H1 (cell line): ENCODE measurements around the gene SH2D4B. TPM values are rescaled to one million over a fixed set of nuclear protein-coding genes. Genes with fewer than 3 reads are reported as not detected.

ENCODE experiments used
- CTCF ChIA-PET: fragments of 300-600 bp; sonication (Branson Sonifier 250); formaldehyde crosslinking; loops from one replicate; lab custom pipeline; 2021; ENCODE audit not compliant: partially characterized antibody; lab: Charles Lee
- POLR2A ChIA-PET: fragments of 300-600 bp; sonication (Branson Sonifier 250); formaldehyde crosslinking; loops from one replicate; lab custom pipeline; 2021; ENCODE audit warnings: inconsistent platforms; ENCODE audit not compliant: partially characterized antibody; lab: Charles Lee
- DNase-seq, 2 experiments: peaks; one replicate each; pipeline versions ENCODE4 v3.0.0 to v3.0.0-alpha.2; 2010 to 2022; ENCODE audit warnings: low spot score in 2 of 2, low read depth in 1 of 2, mixed read lengths in 1 of 2
- FAIRE-seq: peaks from 2 replicates; lab custom pipeline; 2011; peaks lifted over from hg19 to GRCh38; lab: Jason Lieb, UNC
- H2AFZ ChIP-seq: 2 replicates; pipeline ENCODE4 v1.8.1; 2012; ENCODE audit warnings: low read length, inconsistent platforms
- H2AK5ac ChIP-seq: 2 replicates; pipeline ENCODE4 v1.6.1; 2013; ENCODE audit warnings: low read depth, low read length
- H2BK120ac ChIP-seq: replicated peaks from 2 replicates; pipeline ENCODE3; 2013; ENCODE audit warnings: low read depth, low read length, inconsistent platforms
- H2BK12ac ChIP-seq: 2 replicates; pipeline ENCODE4 v1.6.1; 2013; ENCODE audit warnings: low read depth, low read length
- H2BK15ac ChIP-seq: 2 replicates; pipeline ENCODE4 v1.6.1; 2013; ENCODE audit warnings: low read length
- H2BK20ac ChIP-seq: 2 replicates; pipeline ENCODE4 v1.6.1; 2013; ENCODE audit warnings: low read length
- H2BK5ac ChIP-seq: 2 replicates; pipeline ENCODE4 v1.6.1; 2013; ENCODE audit warnings: low read depth, low read length
- H3K14ac ChIP-seq: 2 replicates; pipeline ENCODE4 v1.6.1; 2013; ENCODE audit warnings: inconsistent platforms; ENCODE audit not compliant: insufficient read length
- H3K18ac ChIP-seq: 2 replicates; pipeline ENCODE4 v1.6.1; 2013; ENCODE audit warnings: low read length; ENCODE audit errors: extremely low read depth
- H3K23ac ChIP-seq: 2 replicates; pipeline ENCODE4 v1.6.1; 2013; ENCODE audit warnings: inconsistent platforms; ENCODE audit not compliant: insufficient read length
- H3K23me2 ChIP-seq: 2 replicates; pipeline ENCODE4 v1.6.1; 2013; ENCODE audit warnings: low read depth, low read length
- H3K27ac ChIP-seq: 2 replicates; pipeline ENCODE4 v1.6.1; 2011; ENCODE audit warnings: low read depth, low read length, inconsistent platforms
- H3K27me3 ChIP-seq, 4 experiments: replicated peaks in 1 of 4; 1 replicate in 1 of 4; 2 replicates in 3 of 4; pipeline versions ENCODE4 v1.6.1 to v1.8.1; 2011 to 2013; ENCODE audit warnings: low read length in 3 of 4, mild to moderate bottlenecking in 3 of 4, inconsistent platforms in 2 of 4, mixed read lengths in 2 of 4, moderate library complexity in 1 of 4; ENCODE audit not compliant: control insufficient read depth in 3 of 4, insufficient read depth in 3 of 4; ENCODE audit errors: extremely low read depth in 1 of 4
- H3K36me3 ChIP-seq, 4 experiments: 2 replicates each; pipeline versions ENCODE4 v1.6.1 to v1.8.1; 2011 to 2013; ENCODE audit warnings: mild to moderate bottlenecking in 4 of 4, low read length in 3 of 4, moderate library complexity in 2 of 4, control low read depth in 1 of 4, inconsistent platforms in 1 of 4; ENCODE audit not compliant: insufficient read depth in 4 of 4, control insufficient read depth in 2 of 4
- H3K4ac ChIP-seq: replicated peaks from 2 replicates; pipeline ENCODE3; 2013; ENCODE audit warnings: low read length, low read depth, mixed read lengths, inconsistent platforms; ENCODE audit not compliant: insufficient read length
- H3K4me1 ChIP-seq, 4 experiments: replicated peaks in 1 of 4; 1 replicate in 1 of 4; 2 replicates in 3 of 4; pipeline versions ENCODE4 v1.6.1 to v1.8.1; 2011 to 2013; ENCODE audit warnings: low read length in 3 of 4, inconsistent platforms in 2 of 4, mixed read lengths in 1 of 4; ENCODE audit not compliant: insufficient read depth in 4 of 4, control insufficient read depth in 3 of 4
- H3K4me2 ChIP-seq, 2 experiments: 2 replicates each; pipeline versions ENCODE4 v1.6.1 to v1.8.1; 2011 to 2013; ENCODE audit warnings: low read depth in 2 of 2, low read length in 2 of 2, control low read depth in 1 of 2, inconsistent platforms in 1 of 2, mild to moderate bottlenecking in 1 of 2; ENCODE audit not compliant: insufficient read depth in 1 of 2
- H3K4me3 ChIP-seq, 4 experiments: fragments of 200-600, 300-600 bp in 1 of 4; sonication (generic), shearing (Covaris generic), sonication (Bioruptor Twin) in 1 of 4; 2 replicates each; pipeline versions ENCODE4 v1.5.1 to v1.8.1; 2011 to 2016; ENCODE audit warnings: low read length in 4 of 4, low read depth in 3 of 4, control low read depth in 2 of 4, inconsistent platforms in 2 of 4, mild to moderate bottlenecking in 2 of 4, mixed read lengths in 1 of 4, moderate library complexity in 1 of 4; ENCODE audit not compliant: insufficient read depth in 2 of 4; ENCODE audit errors: extremely low read depth in 1 of 4
- H3K56ac ChIP-seq: replicated peaks from 2 replicates; pipeline ENCODE3; 2013; ENCODE audit warnings: low read depth, mild to moderate bottlenecking, mixed read lengths, low read length, inconsistent platforms; ENCODE audit not compliant: insufficient read length
- H3K79me1 ChIP-seq: 2 replicates; pipeline ENCODE4 v1.6.1; 2013; ENCODE audit warnings: low read depth, low read length, control low read depth
- H3K79me2 ChIP-seq, 2 experiments: 2 replicates each; pipeline versions ENCODE4 v1.6.1 to v1.8.1; 2012 to 2013; ENCODE audit warnings: low read length in 2 of 2, mild to moderate bottlenecking in 2 of 2, inconsistent platforms in 1 of 2; ENCODE audit not compliant: insufficient read depth in 2 of 2, control insufficient read depth in 1 of 2
- H3K9ac ChIP-seq, 4 experiments: replicated peaks in 1 of 4; 1 replicate in 1 of 4; 2 replicates in 3 of 4; pipeline versions ENCODE4 v1.6.1 to v1.8.1; 2011 to 2013; ENCODE audit warnings: low read depth in 3 of 4, low read length in 3 of 4, control low read depth in 2 of 4, mild to moderate bottlenecking in 2 of 4, moderate library complexity in 2 of 4, inconsistent platforms in 1 of 4; ENCODE audit errors: extremely low read depth in 1 of 4
- H3K9me3 ChIP-seq, 2 experiments: 2 replicates each; pipeline versions ENCODE4 v1.6.1 to v1.8.1; 2012 to 2013; ENCODE audit warnings: mild to moderate bottlenecking in 2 of 2, moderate library complexity in 2 of 2, control low read depth in 1 of 2, inconsistent platforms in 1 of 2, low read depth in 1 of 2, low read length in 1 of 2, mixed read lengths in 1 of 2; ENCODE audit not compliant: insufficient read depth in 2 of 2
- H4K20me1 ChIP-seq, 2 experiments: replicated peaks in 1 of 2; 2 replicates each; pipeline versions ENCODE3 to v1.8.1; 2011 to 2013; ENCODE audit warnings: inconsistent platforms in 2 of 2, low read length in 2 of 2, mild to moderate bottlenecking in 1 of 2; ENCODE audit not compliant: insufficient read depth in 2 of 2, control insufficient read depth in 1 of 2
- H4K5ac ChIP-seq: 2 replicates; pipeline ENCODE4 v1.6.1; 2013; ENCODE audit warnings: low read length, low read depth, mixed read lengths, inconsistent platforms; ENCODE audit not compliant: insufficient read length
- H4K8ac ChIP-seq: 2 replicates; pipeline ENCODE4 v1.8.0; 2013; ENCODE audit warnings: mild to moderate bottlenecking, moderate library complexity, low read length, inconsistent platforms; ENCODE audit not compliant: insufficient read depth; ENCODE audit errors: extremely low read depth
- H4K91ac ChIP-seq: replicated peaks from 2 replicates; pipeline ENCODE3; 2013; ENCODE audit warnings: low read length, mixed read lengths, inconsistent platforms; ENCODE audit not compliant: insufficient read length
- SIRT6 ChIP-seq: IDR thresholded peaks from one replicate; pipeline ENCODE4 v1.7.1; 2012; ENCODE audit warnings: low read length, inconsistent platforms
- ZNF274 ChIP-seq: IDR thresholded peaks from 2 replicates; pipeline ENCODE4 v1.7.0; 2012; ENCODE audit warnings: low read length, borderline replicate concordance; ENCODE audit errors: extremely low read depth
- WGBS, 2 experiments: shearing (Covaris generic) in 1 of 2; methylation state at CpG; one replicate each; pipeline versions ENCODE4 v1.1.6 to v1.1.7; 2013 to 2015; ENCODE audit warnings: low lambda C conversion rate in 2 of 2, mixed read lengths in 2 of 2, inconsistent platforms in 1 of 2, low coverage in 1 of 2, missing lambda C conversion rate in 1 of 2; ENCODE audit not compliant: insufficient replicate concordance in 2 of 2, insufficient coverage in 1 of 2, insufficient read length in 1 of 2; ENCODE audit errors: extremely low coverage in 1 of 2, missing lambda C conversion rate in 1 of 2; 5-methylcytosine and 5-hydroxymethylcytosine counted together
- polyA plus RNA-seq, 7 experiments: library from polyadenylated mRNA; depleted of rRNA in 3 of 7; stranded (reverse) in 5 of 7; unstranded in 2 of 7; fragments of >200 nt in 5 of 7; fragments of 200-250 nt in 2 of 7; gene quantifications; 1 replicate in 5 of 7; 2 replicates in 1 of 7; 4 replicates in 1 of 7; pipeline versions ENCODE4 v1.2.1 to v1.2.3, GENCODE V29; 2011 to 2013; ENCODE audit warnings: missing spikeins in 2 of 7, mixed read lengths in 2 of 7
- total RNA-seq: library from RNA; stranded (reverse); fragmentation: NEBNext Ultra II Directional; extraction: Animal tissue kit (Norgen Biotek cat#: 25700); gene quantifications from 2 replicates; pipeline ENCODE4 v1.2.1, GENCODE V29; 2021

SH2D4B gene
- total and polyA plus RNA-seq, 2 of the 8 experiments (the other 6 are each of a cell fraction or from before 2014, with no cell fraction given) = 0.06 to 0.13 TPM

- Histone ChIP-seq H3K9ac (no peak overlapping the region), H3K56ac (no peak overlapping the region), H4K8ac (no peak overlapping the region), H3K9me3 (no peaks in the 10 kb centered on the region), H3K27me3 (no peaks in the 10 kb centered on the region), H3K18ac (no peak overlapping the region), H3K27ac (no peak overlapping the region), H2BK20ac (no peak overlapping the region), H3K23ac (no peak overlapping the region), H3K79me1 (peaks cover 4% of the 10 kb centered on the region; the same call in 1 of the 2 replicates), H3K4me1 (no peaks in the 10 kb centered on the region), H3K79me2 (0 out of 4 replicates have a peak, but pooled peaks cover 0 to under 1% of the 10 kb centered on the region in 2 experiments), H3K4ac (no peak overlapping the region), H2BK5ac (no peak overlapping the region), H2BK120ac (no peak overlapping the region), H3K23me2 (no peaks in the 10 kb centered on the region), H2BK12ac (no peak overlapping the region), H3K36me3 (peaks cover 5 to 38% (median 16%) of the 10 kb centered on the region in 4 experiments; a peak in 7 of 8 replicates), H4K20me1 (peaks cover 2 to 3% of the 10 kb centered on the region in 2 experiments), H3K14ac (no peak overlapping the region), H3K4me3 (no peak overlapping the region), H4K91ac (no peak overlapping the region), H2AFZ (no peak overlapping the region), H2BK15ac (no peak overlapping the region), H2AK5ac (no peak overlapping the region), H4K5ac (no peak overlapping the region), H3K4me2 (no peak overlapping the region)
- DNase-seq = no peak
- FAIRE-seq = no peak
- no peak for TF ChIP-seq SIRT6
- no peak for TF ChIP-seq ZNF274
- WGBS, 2 experiments = 97% methylated on average over 10 of the region's 10 CpGs; no CpG with 5 or more reads in 1 of the 2 experiments
- ChIA-PET POLR2A (no interaction called here), CTCF (interaction anchor here (0.7 to 21.9 kb wide), 17 partner anchors 7 to 251 kb away, joined by 3 to 1263 read pairs (median 6); partner anchors contain the start of gene TSPAN14)
Measured at GRCh38 chr10:80512031-80512526, 25.6 kb upstream of the SH2D4B start.
